GM10266 (cell line): ENCODE data around the gene RASGRP1.

ENCODE experiments used
- DNase-seq: peaks from one replicate; pipeline ENCODE4 v3.0.0; 2012; ENCODE audit errors: extremely low spot score
- TF ChIP-seq, protein P1 (sequence below): IDR thresholded peaks from 2 replicates; pipeline ENCODE4 v1.5.1; 2012; ENCODE audit warnings: mild to moderate bottlenecking, low read depth; ENCODE audit not compliant: control insufficient read depth, insufficient read depth; ENCODE audit errors: missing control alignments

RASGRP1 gene

DNA sequence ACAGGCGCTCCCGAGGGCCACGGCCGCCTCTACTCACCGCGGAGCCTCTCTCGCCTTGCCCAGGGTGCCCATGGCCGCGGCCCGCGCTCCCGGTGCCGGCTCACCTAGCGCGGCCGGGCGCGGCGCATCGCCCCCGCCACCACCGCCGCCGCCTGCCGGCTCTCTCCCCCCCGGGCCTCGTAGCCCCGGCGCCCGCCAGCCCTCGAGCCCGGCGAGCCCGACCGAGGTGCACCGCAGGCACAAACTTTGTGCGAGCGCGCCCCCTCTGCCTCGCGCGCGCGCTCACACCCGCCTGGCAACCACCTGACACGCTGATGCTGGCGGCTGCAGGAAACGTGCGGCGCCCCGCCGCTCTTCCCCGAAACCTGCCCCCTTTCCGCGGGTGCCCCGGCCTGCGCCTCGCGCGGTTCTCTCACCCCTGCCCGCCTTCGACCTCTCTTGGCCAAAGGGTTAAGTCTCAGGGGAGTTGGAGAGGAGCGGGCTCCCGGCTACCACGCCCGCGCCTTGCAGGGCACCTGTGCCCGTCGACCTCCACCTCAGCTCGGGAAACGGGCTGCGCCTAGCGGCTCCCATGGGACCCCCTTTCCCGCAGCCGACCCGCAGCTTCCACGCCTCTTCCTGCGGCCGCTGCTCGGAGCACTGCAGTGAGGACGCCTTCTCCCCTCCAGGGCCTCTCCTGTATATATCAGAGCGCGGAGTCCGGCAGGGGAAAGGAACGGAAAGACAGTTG is at the start of gene RASGRP1:
Gene RASGRP1, minus strand, starts transcription at position 258 of the 730 bp plus-strand sequence. Its CDS starts 186 bp downstream, at position 72.
- DNase-seq: peak; percentile 82
- TF ChIP-seq, protein P1, sequence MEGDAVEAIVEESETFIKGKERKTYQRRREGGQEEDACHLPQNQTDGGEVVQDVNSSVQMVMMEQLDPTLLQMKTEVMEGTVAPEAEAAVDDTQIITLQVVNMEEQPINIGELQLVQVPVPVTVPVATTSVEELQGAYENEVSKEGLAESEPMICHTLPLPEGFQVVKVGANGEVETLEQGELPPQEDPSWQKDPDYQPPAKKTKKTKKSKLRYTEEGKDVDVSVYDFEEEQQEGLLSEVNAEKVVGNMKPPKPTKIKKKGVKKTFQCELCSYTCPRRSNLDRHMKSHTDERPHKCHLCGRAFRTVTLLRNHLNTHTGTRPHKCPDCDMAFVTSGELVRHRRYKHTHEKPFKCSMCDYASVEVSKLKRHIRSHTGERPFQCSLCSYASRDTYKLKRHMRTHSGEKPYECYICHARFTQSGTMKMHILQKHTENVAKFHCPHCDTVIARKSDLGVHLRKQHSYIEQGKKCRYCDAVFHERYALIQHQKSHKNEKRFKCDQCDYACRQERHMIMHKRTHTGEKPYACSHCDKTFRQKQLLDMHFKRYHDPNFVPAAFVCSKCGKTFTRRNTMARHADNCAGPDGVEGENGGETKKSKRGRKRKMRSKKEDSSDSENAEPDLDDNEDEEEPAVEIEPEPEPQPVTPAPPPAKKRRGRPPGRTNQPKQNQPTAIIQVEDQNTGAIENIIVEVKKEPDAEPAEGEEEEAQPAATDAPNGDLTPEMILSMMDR: peak; percentile 68

DNA sequence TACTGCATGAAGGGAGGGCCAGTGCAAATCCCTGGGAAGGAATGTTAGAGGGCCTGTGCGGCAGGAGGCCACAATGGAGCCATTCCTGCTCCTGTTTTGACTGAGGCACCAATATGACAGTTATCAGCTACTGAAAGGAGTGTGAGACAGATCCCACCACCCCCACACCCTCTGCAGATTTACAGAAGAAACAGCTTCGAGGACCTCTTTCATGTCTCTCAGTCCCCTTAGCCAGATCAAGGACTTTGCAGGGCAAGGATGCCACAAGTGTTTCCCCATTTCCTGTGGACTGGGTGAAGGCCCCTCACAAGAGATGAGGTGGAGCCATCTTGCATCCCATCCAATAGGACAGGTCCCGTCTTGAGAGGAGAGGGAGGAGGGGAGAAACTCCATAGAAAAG is 48.5 kb upstream of the RASGRP1 start:
- TF ChIP-seq, protein P1: no peak
- no peak for DNase-seq

DNA sequence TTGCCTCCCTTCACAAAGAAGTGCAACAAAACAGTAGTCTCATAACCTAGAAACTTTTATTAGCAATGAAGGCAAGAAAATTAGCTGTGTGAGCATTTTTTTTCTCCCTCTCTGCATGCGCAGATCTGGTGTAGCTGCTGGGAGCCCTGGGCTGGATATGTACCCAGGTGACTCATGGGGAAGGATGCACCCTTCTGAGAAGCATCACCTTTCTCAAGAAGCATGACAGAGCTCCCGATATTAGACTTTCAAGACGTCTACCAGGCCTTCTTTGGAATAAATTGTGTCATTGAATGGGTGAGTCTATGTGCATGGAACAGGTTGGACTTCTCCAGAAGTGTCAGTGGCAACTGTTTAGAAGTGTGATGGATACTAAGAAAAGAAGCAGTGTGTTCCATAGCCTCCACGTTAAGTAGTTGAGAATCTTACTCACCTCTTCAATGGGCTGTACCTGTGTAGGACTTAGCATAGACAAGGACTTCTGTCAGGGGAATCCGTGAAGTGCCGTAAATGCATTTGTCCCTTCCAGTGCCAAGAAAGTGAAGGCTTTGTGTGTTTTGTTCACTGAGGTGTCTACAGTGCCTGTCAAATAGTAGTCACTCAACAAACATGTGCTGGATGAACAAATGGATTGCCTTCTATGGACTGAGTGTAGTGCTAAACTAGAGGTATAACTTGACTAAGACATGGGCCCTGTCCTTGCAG is 47.7 kb upstream of the RASGRP1 start:
- DNase-seq: no peak
- TF ChIP-seq, protein P1: no peak

DNA sequence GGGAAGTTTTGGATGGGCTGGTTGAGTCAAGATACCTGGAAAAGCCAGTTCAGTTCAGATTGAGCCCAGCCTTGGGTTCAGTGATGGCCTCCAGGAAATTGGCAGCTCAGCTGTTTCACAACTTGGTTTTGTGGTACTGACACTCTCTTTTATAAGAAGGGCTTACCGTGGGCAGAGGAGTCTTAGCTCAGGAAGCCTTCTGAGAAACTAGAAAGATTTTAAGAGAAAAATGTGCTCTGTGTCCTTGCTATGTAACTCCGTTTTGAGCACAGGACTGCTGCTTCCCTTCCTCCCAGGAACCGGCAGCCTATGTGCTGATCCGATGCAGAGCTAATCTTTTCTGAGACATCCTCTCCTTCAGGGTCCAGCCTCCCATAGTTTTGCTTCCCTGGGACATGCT is 46.6 kb upstream of the RASGRP1 start:
- TF ChIP-seq, protein P1: no peak

DNA sequence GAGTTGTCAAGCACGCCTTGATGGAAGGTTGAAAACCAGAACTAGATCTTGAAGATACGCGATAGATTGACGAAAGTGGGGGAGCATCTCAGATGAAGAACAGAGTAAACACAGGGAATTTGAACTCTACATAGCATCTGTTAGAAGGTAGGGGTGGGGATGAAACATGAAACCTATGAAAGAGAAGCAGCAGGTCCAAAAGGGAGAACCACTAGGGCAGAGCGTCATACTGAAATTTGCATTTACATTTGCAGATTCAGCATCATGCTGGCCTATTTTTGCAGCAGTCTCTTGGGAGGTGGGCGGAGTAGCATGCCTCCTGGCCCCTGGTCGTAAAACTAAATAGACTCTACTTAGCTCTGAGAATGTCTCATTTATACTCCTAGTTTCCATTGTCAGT is 46.1 kb upstream of the RASGRP1 start:
- TF ChIP-seq, protein P1: no peak
- DNase-seq: no peak

More for the DNA sequence above, 46.6 kb upstream of the RASGRP1 start:
- no peak for DNase-seq

DNA sequence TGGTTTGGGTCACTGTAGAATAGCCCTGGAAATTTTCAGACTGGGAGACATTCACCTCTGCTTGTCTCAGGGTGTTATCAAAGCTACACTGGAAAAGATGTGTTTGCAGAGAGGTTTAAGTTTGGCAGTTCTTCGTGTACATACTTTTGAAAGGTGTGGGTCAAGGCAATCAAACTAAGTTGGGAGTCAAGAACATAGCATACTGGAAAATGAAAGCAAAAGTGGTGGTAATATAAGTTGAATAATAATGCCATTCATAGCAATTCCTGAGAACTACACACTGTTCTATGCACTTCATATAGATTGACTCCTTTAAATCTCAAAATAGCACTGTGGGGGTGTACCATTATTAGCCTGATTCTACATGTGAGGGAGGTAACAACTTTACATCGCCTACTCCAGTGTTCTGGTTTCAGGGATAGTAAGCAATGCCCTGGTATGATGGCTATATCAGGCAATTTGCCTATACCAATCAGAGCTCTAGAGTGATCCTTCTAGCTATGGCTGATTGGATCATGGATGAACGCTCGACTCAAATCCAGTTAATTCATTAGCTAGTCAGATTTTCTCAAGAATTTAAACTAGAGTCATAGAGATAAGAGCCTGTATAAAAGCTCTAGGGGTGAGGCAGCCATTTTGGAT is 44.6 kb upstream of the RASGRP1 start:
- no peak for DNase-seq
- TF ChIP-seq, protein P1: no peak
